Middle frontal gyrus (tissue), 1 donor: Measurements from ENCODE around the gene GPR162.

Source experiments
- DNase-seq: peaks from one replicate; pipeline ENCODE4 v3.0.0-alpha.2; 2015; ENCODE audit warnings: low spot score; ENCODE audit errors: extremely low spot score

Gene GPR162, protein sequence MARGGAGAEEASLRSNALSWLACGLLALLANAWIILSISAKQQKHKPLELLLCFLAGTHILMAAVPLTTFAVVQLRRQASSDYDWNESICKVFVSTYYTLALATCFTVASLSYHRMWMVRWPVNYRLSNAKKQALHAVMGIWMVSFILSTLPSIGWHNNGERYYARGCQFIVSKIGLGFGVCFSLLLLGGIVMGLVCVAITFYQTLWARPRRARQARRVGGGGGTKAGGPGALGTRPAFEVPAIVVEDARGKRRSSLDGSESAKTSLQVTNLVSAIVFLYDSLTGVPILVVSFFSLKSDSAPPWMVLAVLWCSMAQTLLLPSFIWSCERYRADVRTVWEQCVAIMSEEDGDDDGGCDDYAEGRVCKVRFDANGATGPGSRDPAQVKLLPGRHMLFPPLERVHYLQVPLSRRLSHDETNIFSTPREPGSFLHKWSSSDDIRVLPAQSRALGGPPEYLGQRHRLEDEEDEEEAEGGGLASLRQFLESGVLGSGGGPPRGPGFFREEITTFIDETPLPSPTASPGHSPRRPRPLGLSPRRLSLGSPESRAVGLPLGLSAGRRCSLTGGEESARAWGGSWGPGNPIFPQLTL

DNA sequence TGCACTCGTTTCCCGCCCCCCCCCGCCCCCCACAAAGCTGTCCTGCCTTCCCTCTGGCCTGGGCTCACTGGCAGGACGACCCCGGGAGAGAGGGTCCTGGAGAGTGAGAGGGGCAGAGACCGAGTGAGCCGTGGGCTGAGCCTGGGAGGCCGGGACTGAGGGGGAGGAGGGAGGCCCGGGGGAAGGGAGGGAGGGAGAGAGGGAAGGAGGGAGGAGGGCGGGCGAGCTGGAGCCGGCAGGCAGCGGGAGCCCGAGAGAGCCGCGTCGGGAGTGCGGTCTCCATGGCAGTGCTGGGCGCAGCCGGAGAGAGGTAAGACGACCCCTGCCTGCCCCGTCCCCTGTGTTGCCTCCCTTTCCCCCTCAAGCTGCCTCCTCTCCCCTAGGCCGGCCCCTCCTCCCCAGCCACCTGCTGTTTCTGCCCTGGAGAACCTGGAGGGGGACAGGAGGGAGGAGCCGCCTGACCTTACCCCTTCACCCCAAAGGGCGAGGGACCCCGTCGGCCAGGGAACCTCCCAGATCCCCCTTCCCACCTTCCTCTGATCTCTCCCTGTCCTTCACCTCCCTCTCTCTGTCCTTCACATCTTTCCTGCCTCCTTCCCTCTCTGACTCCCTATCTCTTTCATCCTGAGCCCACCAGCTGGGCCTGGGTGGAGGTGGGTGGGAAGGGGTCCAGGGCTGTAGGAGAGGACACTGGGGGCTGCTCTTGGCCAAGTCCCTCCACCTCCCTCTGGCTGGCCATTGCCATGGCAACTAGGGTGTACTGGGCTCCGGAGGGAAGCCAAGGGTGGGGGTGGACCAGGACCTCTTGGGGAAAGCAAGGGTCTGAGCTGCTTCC, at the start of gene GPR162:
Gene GPR162 (plus strand): TSS at position 231 of the 835 bp plus-strand sequence. CDS start 2,078 bp downstream, outside the sequence.
- DNase-seq: no peak

DNA sequence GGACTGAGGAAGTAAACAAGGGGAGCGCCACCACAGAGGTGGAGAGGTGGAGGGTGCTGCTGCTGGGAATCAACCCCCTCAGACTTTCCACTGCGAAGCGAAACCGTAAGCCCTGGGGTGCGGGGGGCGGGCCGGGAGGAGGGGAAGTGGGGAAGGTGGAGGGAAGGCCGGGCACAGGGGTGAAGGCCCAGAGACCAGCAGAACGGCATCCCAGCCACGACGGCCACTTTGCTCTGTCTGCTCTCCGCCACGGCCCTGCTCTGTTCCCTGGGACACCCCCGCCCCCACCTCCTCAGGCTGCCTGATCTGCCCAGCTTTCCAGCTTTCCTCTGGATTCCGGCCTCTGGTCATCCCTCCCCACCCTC, 49.3 kb upstream of the GPR162 start, which contains the start of gene LAG3:
Gene LAG3 (plus strand): TSS at position 190 of the 365 bp plus-strand sequence. CDS start 333 bp downstream, outside the sequence.
- DNase-seq: no peak

DNA sequence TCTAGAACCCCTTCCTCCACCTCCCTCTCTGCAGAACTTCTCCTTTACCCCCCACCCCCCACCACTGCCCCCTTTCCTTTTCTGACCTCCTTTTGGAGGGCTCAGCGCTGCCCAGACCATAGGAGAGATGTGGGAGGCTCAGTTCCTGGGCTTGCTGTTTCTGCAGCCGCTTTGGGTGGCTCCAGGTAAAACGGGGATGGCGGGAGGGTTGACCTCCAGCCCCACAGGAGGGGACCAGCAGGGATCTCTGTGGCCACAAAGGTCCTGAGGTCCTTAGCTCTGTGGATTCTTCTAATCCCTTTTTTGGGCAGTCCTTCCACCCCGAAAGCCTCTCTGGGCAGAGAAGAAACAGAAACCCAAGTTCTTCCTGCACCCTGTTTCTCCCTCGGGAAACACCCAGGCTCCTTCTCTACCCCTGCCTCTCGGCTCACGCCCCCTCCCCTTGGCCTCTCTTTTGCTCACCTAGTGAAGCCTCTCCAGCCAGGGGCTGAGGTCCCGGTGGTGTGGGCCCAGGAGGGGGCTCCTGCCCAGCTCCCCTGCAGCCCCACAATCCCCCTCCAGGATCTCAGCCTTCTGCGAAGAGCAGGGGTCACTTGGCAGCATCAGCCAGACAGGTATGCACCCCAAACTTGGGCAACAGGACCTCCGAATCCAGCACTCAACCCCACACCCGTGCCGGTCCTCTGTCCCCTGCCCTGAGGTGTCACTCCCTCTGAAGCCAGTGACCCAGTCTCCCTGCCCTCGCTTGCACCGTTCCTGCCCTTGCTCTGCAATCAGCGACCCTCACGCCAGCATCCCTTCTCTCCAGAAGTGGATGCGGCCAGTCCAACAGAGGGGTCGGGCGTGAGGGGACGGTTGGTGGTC, 48.7 kb upstream of the GPR162 start:
- DNase-seq: no peak

DNA sequence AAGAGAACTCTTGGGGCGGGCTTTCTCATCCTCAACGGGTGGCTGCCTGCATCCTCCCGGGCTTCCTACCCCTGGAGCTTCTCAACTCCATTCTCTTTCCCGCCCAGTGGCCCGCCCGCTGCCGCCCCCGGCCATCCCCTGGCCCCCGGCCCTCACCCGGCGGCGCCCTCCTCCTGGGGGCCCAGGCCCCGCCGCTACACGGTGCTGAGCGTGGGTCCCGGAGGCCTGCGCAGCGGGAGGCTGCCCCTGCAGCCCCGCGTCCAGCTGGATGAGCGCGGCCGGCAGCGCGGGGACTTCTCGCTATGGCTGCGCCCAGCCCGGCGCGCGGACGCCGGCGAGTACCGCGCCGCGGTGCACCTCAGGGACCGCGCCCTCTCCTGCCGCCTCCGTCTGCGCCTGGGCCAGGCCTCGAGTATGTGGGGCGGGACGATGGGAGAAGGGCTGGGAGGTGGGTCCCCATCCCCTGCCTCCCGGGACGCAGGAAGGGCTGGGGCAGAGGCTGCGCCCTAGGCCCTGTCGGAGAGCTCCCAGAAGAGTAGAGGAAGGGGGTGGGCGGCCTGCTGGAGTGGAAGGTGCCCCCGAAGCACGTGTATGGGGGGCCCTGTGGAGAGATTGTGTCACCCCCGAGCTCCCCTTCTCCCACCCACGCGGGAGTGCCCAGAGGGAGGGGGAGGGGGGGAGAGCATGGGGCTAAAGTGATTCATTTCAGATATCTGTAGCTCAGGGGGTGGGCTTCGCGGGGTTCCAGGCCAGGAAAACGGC, 47.9 kb upstream of the GPR162 start:
- no peak for DNase-seq

DNA sequence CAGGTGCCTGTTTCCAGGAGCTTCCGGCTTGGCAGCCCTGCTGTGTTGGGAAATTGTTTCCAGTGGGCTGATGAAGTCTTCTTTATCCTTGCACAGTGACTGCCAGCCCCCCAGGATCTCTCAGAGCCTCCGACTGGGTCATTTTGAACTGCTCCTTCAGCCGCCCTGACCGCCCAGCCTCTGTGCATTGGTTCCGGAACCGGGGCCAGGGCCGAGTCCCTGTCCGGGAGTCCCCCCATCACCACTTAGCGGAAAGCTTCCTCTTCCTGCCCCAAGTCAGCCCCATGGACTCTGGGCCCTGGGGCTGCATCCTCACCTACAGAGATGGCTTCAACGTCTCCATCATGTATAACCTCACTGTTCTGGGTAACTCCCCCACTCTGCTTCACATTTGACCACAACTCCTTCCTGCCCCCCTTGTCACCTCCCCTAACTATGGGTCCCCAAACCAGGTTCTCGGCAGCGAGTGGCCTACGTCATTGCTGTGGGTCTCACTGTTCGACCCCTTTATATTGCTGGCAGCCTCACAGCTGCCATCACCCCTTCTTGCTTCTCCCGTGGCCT, 47.0 kb upstream of the GPR162 start:
- no peak for DNase-seq

DNA sequence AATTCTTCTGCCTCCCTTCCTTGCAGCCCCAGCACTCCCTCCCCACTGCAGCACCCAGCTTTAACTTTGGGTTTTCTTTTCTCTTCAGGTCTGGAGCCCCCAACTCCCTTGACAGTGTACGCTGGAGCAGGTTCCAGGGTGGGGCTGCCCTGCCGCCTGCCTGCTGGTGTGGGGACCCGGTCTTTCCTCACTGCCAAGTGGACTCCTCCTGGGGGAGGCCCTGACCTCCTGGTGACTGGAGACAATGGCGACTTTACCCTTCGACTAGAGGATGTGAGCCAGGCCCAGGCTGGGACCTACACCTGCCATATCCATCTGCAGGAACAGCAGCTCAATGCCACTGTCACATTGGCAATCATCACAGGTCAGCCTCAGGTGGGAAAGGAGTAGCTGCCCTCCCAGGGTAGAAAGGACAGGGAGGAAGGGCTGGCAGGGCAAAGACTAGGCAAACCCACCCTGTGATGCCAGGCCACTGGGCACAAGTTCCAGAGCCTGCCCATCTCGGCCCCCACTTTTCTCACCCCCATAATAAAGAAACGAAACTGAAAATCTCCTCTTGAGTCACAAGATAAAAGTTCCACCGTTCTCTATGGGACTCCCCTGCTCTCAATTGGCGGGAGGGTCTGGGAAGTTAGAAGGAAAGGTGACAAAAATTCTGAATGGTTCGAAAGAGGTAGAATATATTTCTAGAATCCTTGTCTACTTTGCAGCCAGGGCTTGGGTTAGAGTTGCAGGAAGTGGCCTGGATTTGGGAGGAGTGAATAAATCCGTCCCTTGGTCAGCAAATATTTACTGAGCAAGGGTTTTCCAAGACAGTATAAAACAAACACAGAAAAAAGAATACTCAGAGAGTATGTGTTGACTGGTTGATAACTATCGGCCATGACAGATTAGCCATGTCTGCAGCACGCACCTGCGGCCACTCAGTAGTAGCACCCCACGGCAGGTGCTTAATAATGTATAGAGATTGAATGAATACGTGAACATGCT, 46.1 kb upstream of the GPR162 start:
- DNase-seq: no peak

DNA sequence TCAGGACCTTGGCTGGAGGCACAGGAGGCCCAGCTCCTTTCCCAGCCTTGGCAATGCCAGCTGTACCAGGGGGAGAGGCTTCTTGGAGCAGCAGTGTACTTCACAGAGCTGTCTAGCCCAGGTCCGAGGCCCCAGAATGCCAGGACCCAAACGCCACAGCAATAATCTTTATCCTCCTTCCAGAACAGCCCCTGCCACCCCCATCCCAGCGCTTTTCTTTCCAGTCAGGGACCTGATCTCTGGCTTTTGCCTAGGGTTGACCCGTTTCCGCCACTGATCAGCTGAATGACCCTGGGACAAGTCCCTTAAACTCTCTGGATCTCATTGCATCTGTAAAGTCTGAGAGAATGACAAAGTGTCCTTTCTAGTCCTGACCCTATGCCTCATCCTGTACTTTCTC, 44.2 kb upstream of the GPR162 start:
- DNase-seq: no peak

DNA sequence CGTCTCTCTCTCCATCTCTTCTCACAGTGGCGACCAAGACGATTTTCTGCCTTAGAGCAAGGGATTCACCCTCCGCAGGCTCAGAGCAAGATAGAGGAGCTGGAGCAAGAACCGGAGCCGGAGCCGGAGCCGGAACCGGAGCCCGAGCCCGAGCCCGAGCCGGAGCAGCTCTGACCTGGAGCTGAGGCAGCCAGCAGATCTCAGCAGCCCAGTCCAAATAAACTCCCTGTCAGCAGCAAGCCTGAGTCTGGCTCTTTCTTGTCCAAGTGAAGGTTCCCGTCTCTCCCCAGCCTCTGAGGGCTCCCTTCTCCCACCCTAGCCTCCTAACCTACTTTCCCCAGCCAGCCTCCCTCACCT, 43.4 kb upstream of the GPR162 start:
- DNase-seq: no peak

DNA sequence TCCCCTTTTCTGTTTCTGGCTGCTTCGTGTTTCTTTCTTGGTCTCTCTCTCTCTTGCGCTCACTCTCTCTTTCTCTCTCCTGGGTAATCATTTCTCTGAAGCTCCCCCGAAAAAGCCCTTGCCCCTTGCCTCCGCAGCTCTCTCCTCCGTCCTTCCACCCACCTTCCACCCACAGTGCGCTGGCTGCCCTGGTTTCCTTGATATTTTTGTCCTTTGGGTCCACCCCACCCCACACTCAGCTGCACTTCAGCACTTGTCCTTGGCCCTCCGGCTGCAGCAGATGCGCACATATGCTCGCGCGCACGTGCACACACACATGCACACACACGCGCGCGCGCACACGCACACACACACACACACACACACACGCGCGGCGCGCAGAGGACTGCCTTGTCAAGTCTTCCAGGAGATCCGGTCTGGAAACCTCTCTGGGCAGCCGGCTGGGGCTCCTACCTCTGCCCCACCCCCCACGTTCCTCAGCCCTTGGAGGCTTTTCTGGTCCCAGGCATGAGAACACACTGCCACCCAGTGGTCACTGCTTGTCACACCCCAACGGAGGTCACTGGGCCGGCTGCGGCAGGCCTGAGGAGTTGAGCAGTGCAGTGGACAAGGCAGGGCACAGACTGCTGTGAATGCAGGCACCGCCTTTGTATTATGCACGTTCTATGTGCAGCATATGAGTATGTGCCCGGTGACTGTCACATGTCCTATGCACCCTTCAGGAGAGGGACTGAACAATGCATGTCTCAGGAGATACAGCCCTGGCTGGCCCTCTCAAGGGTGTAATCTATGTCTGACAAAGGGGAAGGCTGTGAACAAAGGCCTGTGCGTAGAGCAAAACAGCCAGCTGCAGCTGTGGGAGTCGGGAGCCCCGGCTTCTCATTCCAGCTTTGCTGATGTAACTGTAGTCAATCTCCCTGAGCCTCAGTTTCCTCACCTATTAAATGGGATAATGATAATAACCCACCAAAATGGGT, 42.8 kb upstream of the GPR162 start:
- DNase-seq: peak; percentile 75

DNA sequence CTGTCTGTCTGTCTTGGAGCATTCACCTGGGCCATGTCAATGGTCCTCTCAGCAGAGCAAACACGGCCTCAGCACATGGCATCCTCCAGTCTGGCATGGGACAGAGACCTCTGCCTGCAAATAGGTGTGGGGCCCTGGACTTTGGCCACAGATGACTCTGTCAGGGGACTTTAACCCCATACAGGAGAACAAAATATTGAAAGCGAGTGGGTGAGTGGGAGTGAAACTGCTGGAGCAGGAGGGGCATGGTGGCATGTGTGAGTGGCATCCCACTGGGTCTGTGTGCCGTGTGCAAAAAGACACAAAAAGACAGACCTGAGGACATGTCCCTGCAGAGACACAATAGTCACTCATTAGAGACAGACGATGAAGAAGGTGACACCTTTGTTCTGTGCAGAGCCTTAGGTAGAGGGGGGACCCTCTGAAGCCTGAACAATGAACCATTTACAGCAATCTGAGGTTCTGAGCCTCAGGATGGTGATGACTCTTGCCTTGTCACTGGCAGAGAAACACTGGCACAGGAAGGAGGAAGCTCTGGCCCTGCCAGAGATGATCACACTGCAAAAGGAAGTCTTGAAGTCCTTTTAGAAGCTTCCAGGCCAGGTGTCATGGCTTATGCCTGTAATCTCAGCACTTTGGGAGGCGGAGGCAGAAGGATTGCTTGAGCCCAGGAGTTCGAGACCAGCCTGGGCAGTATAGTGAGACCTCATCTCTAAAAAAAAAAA, 41.8 kb upstream of the GPR162 start:
- no peak for DNase-seq

DNA sequence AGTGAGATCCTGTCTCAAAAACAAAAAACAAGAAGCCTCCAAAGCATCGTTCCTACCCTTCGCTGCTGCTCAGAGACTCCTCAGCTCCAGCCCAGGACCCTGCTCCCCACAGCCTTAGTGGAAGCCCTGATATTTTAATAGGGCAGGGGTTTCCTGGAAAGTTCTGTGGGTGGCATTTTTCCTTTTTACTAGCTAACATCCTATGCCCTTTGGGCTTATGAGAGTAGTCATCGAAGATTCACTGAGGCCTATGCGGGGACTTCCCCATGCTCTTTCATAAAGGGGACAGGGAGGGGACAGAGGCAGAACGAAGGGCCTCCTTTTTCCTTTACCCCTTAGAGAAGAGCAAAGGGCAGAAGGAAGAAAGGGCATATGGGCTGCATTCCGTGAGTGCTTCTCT, 41.0 kb upstream of the GPR162 start:
- no peak for DNase-seq

DNA sequence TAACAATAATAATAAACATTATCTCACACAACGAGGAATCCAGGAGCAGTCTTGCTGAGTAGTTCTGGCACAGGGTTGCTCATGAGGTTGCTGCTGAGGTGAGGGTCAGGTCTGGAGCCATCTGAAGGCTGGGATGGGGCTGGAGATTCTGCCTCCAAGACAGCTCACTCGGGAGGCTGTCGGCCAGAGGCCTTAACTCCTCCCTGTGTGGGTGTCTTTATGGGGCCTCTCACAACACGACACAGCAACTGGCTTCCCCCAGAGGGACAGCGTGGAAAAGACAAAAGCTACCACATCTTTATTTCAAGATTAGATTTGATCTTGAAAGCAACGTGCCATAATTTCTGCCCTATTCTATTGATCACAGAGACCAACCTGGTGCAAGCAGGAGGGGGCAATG, 39.5 kb upstream of the GPR162 start:
- no peak for DNase-seq

DNA sequence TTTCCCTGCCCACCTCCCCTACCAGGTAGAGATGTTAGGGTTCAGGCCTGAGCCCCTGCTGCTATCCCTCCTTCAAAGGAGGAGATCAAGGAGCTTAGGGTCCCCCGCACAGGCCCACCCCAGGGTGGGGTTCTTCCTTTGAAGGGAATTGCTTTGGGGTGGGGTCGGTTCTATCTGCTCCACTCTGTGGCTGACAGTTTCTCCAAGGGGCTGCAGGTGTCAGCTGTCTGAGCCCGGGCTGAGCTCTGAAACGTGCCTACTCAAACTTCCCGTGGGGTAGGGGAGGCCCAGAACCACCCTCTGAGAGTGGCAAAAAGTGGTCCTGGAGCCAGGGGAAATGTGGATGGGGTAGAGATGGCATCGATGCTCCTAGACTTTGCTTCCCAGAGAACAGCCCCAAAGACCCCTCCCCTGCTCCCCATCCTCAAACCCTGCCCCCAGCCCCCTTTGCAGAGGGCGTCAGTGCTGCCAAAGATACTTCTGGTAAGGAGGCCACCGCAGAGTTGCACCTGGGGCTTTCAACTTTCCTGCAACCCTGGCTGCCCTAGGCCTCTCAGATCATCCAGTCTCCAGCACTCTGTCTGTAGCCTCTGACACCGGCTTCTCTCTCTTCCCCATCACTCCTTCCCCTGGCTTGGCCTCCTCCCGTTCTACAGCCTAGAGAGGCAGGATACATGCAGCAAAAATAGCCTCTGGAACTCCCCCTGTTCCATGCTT, 38.6 kb upstream of the GPR162 start:
- DNase-seq: no peak

DNA sequence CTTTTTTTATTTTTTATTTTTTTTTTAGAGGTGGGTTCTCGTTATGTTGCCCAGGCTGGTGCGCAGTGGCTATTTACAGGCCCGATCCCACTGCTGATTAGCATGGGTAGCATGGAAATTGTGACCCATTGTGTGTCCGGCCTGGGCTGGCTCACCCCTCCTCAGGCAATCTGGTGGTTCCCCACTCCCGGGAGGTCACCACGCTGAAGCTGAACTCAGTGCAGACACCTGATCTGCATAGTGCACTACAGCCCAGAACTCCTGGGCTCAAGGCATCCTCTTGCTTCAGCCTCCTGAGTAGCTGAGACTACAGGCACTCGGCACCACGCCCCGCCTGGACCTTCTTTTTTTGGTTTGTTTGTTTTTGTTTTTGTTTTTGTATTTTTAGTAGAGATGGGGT, 37.8 kb upstream of the GPR162 start:
- DNase-seq: no peak

DNA sequence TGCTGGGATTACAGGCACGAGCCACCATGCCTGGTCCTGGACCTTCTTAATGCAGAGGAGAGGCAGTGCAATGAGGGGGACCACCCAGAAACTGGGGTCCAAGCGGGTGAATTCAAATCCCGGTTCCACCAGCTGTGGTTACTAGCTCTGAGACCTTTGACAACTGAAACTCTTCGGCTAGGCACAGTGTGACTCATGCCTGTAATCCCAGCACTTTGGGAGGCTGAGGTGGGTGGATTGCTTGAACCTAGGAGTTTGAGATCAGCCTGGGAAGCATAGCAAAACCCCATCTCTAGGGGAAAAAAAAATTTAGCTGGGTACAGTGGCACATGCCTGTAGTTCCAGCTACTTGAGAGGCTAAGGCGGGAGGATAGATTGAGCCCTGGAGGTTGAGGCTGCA, 37.3 kb upstream of the GPR162 start:
- no peak for DNase-seq

DNA sequence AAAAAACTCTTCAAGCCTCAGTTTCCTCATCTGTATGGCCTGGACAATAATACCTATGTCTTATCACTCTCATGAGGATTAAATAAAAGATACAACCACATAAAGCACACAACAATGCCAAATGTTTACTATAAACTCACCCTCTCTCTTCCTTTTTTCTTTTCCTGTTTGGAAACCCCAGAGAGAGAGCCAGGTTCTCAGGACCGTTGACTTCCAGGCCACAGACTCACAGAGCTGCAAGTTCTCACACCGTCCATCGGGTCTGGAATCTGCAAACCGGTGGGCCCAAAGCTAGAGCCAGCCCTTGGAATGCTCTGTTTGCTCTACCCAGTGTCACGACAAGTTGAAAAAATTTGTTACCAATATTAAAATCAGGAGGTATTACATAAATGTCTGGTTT, 36.9 kb upstream of the GPR162 start:
- DNase-seq: no peak
